Measurements from ENCODE around the gene DDX27.
"Not testable (repeated sequence)": the region's sequence is repeated elsewhere in the genome, so short reads cannot be mapped to it uniquely, and the experiment has no call there.

DDX27 gene

GRCh38 chr20:49179368-49180277 is 39.6 kb upstream of the DDX27 start:
- no peak overlapping the region for H3K4me3 ChIP-seq
- no peak for TF ChIP-seq CTCF (IDR thresholded peaks at IDR 0.05)
- DNase-seq (ENCODE audit: low spot score), result no peak
- H3K27ac ChIP-seq, result no peak overlapping the region

- Histone ChIP-seq H3K27ac (no peak overlapping the region), H3K4me3 (no peak overlapping the region)
- TF ChIP-seq CTCF (IDR thresholded peaks at IDR 0.05), result no peak
- DNase-seq (ENCODE audit: low spot score), result no peak
Measured at GRCh38 chr20:49181265-49181877, 37.8 kb upstream of the DDX27 start.

- Histone ChIP-seq H3K27ac (no peak overlapping the region), H3K4me3 (no peak overlapping the region)
- no peak for DNase-seq (ENCODE audit: low spot score)
- TF ChIP-seq CTCF (IDR thresholded peaks at IDR 0.05), result no peak
Measured at GRCh38 chr20:49183444-49183843, 35.8 kb upstream of the DDX27 start.

GRCh38 chr20:49184084-49184501 is 35.1 kb upstream of the DDX27 start:
- H3K27ac ChIP-seq; DNase-seq (ENCODE audit: low spot score); H3K4me3 ChIP-seq: not testable (repeated sequence)

GRCh38 chr20:49184691-49185070 is 34.5 kb upstream of the DDX27 start:
- no peak overlapping the region for H3K4me3 ChIP-seq
- H3K27ac ChIP-seq, result no peak overlapping the region
- DNase-seq (ENCODE audit: low spot score), result no peak
- no peak for TF ChIP-seq CTCF (IDR thresholded peaks at IDR 0.05)

DNA sequence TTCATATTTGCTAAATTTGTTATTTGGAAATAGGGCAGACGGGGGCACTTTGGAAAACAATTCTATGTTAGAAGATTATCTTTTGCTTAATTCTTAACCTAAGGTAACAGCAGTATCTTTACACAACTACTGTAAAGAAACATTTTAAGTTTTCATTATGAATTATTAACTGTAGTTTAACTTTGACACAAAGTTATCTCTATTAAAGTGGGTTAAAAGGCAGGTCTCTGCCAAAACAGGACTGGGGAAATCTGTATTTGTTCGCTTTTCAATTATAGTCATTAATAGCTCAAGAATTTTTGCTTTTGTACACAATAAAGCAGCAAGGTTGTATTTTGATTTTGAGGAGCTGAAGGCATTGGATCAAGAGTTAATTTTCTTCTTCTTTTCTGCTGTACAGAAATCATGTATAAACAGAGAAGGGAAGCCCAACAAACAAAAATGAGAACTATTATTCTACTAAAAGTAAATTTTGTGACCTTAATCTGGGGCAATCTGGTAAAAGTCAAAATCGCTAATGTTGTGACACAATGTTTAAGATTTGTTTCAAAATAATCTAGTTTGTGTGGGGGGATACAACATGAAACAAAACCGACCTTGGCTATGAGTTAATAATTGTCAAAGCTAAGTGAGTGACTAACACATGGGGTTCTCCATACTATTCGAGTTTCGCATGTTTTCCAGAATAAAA is 34.0 kb upstream of the DDX27 start:
- Histone ChIP-seq H3K27ac (no peak overlapping the region), H3K4me3 (no peak overlapping the region)
- DNase-seq (ENCODE audit: low spot score), result no peak
- no peak for TF ChIP-seq CTCF (IDR thresholded peaks at IDR 0.05)

DNA sequence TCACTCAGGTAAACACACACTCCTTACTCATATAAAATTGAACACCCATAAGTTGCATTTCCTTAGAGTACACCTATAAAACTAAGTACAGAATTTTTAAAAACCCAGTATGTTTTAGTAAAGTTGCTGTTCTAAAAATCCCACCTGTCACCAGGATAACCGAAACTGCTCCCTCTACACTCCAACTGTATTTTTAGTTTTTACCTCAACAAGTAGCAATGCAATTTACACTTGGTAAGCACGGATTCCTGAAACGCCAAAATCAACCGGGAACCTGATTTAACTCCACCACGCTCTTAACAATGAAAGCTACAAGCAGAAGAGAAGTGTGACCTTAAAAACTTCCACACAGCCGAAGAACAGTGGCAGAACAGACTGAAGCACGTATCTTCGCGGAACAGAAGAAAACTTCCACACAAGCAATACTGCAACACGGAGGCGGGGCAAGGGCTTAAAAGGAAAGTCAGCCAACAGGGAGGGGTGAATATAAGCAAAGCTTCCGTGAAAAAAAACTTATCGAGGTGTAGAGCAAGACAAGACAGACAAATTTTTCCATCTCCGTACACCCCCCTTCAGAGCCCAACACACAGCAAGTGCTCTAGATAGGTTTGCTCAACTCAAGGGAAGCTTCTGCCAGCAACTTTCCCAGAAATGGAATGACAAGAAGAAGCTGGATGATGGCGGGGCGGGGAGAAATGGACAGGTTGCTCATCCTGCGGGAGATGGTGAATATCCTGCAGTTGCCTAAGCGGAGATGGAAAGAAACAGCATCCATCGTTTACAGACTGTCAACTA is 32.5 kb upstream of the DDX27 start:
- DNase-seq (ENCODE audit: low spot score), result no peak
- H3K4me3 ChIP-seq, result peak overlapping the region; percentile 94
- TF ChIP-seq CTCF (IDR thresholded peaks at IDR 0.05), result no peak
- H3K27ac ChIP-seq, result peak overlapping the region; percentile 87 to 96
